Measurements from ENCODE around the gene GRID1.

GRCh38 chr10:86229811-86230556, 136.6 kb downstream of the GRID1 start:
- no peak for TF ChIP-seq POLR2A (IDR thresholded peaks at IDR 0.05; ENCODE audit: low read depth, low read length)
- no peak for TF ChIP-seq TAF1 (IDR thresholded peaks at IDR 0.05; ENCODE audit: low read depth, low read length)

Data from GM12891 (cell line).